C4-2B (cell line): ENCODE data around the gene XAB2.

Source experiments
- ZFX ChIP-seq: fragments of 450-650 bp; IDR thresholded peaks from 2 replicates; pipeline ENCODE4 v1.6.1; 2017
- TF ChIP-seq, protein P1 (sequence below): fragments of 450-650 bp; conservative IDR thresholded peaks from 2 replicates; pipeline ENCODE4 v1.5.1; 2017; ENCODE audit warnings: mild to moderate bottlenecking

DNA sequence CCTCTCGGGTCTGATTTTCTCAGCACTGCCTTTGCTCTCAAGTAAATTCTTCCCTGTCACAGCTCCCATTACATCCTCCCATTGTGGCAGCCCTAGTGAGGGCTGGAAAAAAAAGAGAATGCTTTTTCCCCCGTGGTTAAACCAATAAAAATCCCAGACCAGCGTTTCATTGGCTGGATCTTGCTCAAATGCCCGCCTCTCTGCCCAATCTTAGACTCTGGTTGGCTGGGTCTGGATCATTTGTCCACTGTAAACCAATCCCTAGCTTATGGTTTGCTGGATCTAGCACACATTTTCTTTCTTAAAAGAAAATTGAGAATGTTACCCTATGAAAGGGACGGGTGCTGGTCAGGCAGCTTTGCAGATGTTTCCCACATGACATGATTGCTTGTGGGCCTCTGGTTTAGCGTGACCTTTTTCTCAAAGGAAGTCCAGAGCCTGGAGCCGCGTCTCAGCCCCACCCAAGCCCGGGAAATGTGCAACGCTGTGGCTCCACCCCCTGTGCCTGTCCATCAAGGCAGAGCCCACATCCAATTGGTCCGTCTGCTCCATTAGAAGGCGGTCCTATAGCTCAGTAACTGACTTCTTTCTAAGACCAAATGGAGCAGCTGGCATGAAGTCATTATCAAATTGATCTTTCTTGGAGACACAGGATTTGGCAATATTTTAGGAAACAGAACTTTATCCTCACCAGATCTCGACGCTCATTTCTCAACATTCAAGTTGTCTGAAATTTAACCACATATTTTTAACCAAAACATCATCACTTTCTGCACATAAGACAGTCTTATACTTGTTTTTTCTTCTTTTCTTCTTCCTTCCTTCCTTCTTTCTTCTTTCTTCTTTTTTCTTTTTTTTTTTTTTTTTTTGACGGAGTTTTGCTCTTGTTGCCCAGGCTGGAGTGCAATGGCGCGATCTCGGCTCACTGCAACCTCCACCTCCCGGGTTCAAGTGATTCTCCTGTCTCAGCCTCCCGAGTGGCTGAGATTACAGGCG lies 45.0 kb upstream of the XAB2 start:
- TF ChIP-seq, protein P1, sequence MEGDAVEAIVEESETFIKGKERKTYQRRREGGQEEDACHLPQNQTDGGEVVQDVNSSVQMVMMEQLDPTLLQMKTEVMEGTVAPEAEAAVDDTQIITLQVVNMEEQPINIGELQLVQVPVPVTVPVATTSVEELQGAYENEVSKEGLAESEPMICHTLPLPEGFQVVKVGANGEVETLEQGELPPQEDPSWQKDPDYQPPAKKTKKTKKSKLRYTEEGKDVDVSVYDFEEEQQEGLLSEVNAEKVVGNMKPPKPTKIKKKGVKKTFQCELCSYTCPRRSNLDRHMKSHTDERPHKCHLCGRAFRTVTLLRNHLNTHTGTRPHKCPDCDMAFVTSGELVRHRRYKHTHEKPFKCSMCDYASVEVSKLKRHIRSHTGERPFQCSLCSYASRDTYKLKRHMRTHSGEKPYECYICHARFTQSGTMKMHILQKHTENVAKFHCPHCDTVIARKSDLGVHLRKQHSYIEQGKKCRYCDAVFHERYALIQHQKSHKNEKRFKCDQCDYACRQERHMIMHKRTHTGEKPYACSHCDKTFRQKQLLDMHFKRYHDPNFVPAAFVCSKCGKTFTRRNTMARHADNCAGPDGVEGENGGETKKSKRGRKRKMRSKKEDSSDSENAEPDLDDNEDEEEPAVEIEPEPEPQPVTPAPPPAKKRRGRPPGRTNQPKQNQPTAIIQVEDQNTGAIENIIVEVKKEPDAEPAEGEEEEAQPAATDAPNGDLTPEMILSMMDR, result no peak
- no peak for TF ChIP-seq ZFX
